ENCODE measurements around the gene MTERF1. TPM values are rescaled to one million over a fixed set of nuclear protein-coding genes. Genes with fewer than 3 reads are reported as not detected.
"Not testable (repeated sequence)": the region's sequence is repeated elsewhere in the genome, so short reads cannot be mapped to it uniquely, and the experiment has no call there.

MTERF1 gene
- total and polyA plus RNA-seq, 2 experiments from 2014 or later, result 7.1 to 9.2 TPM

DNA sequence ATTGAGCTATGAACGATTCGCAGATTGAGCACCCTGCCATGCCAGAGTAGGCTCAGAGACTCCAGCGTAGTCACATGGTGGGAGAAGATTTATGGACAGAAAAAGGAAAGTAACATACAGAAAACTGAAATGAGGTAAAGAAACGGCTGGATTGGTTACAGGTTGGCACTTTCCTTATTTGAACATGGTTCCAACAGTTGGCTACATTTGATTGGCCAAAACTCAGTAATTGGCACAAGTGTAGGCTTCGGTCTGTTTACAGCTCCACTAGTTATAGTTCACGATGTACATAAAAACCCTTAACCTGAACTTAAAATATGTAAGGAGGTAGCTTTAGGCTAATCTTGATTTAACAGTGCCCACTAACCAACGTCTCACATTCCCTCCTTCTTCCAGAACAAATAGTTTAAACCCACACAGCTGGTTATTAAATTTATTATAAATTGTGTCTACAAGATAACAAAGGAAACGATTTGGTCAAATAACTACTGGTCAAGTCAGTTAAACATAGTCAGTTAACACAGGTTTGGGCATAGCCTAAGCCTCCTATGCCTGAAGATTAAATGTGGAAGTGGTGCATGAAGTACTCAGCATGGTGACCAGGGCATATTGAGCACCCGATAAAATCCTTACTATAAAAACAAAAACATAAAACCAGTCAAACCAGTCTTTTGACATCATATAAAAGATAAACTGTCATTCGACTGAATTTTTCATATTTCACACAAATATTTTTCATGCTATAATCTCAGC is 17.9 kb upstream of the MTERF1 start:
- Histone ChIP-seq H2AFZ (no peak overlapping the region), H3K27ac (no peak overlapping the region), H4K20me1 (ENCODE audit: insufficient read depth) (no peaks in the 10 kb centered on the region), H3K79me2 (ENCODE audit: insufficient read depth) (no peaks in the 10 kb centered on the region), H3K36me3 (ENCODE audit: low read depth) (no peaks in the 10 kb centered on the region), H3K9ac (no peak overlapping the region), H3K4me1 (ENCODE audit: insufficient read depth) (no peaks in the 10 kb centered on the region), H3K9me2 (ENCODE audit: insufficient read depth) (no peaks in the 10 kb centered on the region), H3K4me3 (no peak overlapping the region), H3F3A (ENCODE audit: insufficient read depth) (0 out of 2 replicates have a peak, but pooled peaks cover under 1% of the 10 kb centered on the region), H3K4me2 (ENCODE audit: unreplicated experiment) (no peak overlapping the region), H3K9me3 (ENCODE audit: low read depth) (no peaks in the 10 kb centered on the region), H3K27me3 (replicated peaks; ENCODE audit: insufficient read depth) (no peaks in the 10 kb centered on the region)
- no peak for DNase-seq
- in situ Hi-C loops (cut with MboI), result no loop called here
- WGBS, 2 experiments (ENCODE audit: low coverage in 1 of 2, low lambda C conversion rate in 2 of 2, missing lambda C conversion rate in 2 of 2), result 63 to 64% methylated on average over 10 of the region's 10 CpGs
- TF ChIP-seq EZH2phosphoT487 (IDR thresholded peaks at IDR 0.05; ENCODE audit: insufficient read depth, low read depth) (no peak), EZH2 (IDR thresholded peaks at IDR 0.05; ENCODE audit: insufficient read depth, poor library complexity, severe bottlenecking) (no peak)

DNA sequence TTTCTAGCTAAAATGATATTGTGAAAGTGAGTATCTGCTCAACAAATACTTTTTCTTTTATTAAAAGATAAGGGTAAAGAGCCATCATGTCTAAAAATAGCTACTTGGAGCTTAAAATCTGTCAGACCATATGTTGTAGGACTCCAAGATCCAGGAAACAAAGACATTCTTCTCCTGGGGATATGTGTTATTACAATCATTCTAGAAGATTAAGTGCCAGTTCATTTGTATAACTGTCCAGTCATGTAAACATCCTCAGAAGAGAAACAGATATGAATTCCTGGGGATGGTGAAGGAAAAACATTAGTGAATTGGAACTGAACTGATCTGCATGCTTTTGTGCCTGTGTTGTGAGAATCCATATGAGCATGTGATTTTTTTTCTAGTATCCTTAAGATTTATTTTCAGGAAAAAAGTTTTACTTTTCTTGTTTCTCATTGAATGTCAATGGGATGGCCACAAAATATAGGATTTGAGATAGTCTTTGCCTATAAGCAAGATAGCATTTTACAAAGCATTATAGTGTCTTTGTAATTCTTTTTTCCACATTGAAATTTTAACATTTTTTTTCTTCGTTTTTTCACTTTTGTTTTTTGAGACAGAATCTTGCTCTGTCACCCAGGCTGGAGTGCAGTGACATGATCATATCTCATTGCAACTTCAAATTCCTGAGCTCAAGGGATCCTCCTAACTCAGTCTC is 14.4 kb upstream of the MTERF1 start:
- Histone ChIP-seq H3K79me2 (ENCODE audit: insufficient read depth) (no peaks in the 10 kb centered on the region), H4K20me1 (ENCODE audit: insufficient read depth) (no peaks in the 10 kb centered on the region), H2AFZ (no peak overlapping the region), H3F3A (ENCODE audit: insufficient read depth) (peaks cover 12% of the 10 kb centered on the region), H3K27ac (no peak overlapping the region), H3K4me1 (ENCODE audit: insufficient read depth) (peaks cover 10% of the 10 kb centered on the region; the same call in 1 of the 2 replicates), H3K36me3 (ENCODE audit: low read depth) (no peaks in the 10 kb centered on the region), H3K9ac (no peak overlapping the region), H3K9me2 (ENCODE audit: insufficient read depth) (no peaks in the 10 kb centered on the region), H3K27me3 (replicated peaks; ENCODE audit: insufficient read depth) (no peaks in the 10 kb centered on the region), H3K9me3 (ENCODE audit: low read depth) (no peaks in the 10 kb centered on the region), H3K4me3 (no peak overlapping the region), H3K4me2 (ENCODE audit: unreplicated experiment) (no peak overlapping the region)
- 29 to 32% methylated on average over 1 of the region's 1 CpG for WGBS, 2 experiments (ENCODE audit: low coverage in 1 of 2, low lambda C conversion rate in 2 of 2, missing lambda C conversion rate in 2 of 2)
- in situ Hi-C loops (cut with MboI), result no loop called here
- TF ChIP-seq EZH2phosphoT487 (IDR thresholded peaks at IDR 0.05; ENCODE audit: insufficient read depth, low read depth) (no peak), EZH2 (IDR thresholded peaks at IDR 0.05; ENCODE audit: insufficient read depth, poor library complexity, severe bottlenecking) (no peak)
- DNase-seq, result no peak

DNA sequence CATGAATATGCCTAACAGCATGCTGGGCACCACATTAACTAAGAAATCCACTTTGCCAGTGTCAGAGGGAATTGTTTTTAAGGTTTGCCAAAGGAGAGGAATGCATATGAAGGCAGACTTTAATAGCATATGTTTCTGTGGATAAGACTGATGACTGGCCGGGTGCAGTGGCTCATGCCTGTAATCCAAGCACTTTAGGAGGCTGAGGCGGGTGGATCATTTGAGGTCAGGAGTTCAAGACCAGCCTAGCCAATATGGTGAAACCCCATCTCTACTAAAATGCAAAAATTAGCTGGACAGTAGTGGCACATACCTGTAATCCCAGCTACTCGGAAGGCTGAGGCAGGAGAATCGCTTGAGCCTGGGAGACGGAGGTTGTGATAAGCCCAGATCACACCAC is 13.2 kb upstream of the MTERF1 start:
- H3K79me2 ChIP-seq (ENCODE audit: insufficient read depth); H3K27me3 ChIP-seq (replicated peaks; ENCODE audit: insufficient read depth); H3K4me3 ChIP-seq; H3K9ac ChIP-seq; H3K9me3 ChIP-seq (ENCODE audit: low read depth); H3K27ac ChIP-seq; H3K4me1 ChIP-seq (ENCODE audit: insufficient read depth); in situ Hi-C loops (cut with MboI); H3K36me3 ChIP-seq (ENCODE audit: low read depth); H3K9me2 ChIP-seq (ENCODE audit: insufficient read depth); H4K20me1 ChIP-seq (ENCODE audit: insufficient read depth); DNase-seq; H2AFZ ChIP-seq; H3K4me2 ChIP-seq (ENCODE audit: unreplicated experiment): not testable (repeated sequence)
- WGBS, 2 experiments (ENCODE audit: low coverage in 1 of 2, low lambda C conversion rate in 2 of 2, missing lambda C conversion rate in 2 of 2), result 91 to 97% methylated on average over 5 of the region's 5 CpGs
- peaks cover 12% of the 10 kb centered on the region for H3F3A ChIP-seq (ENCODE audit: insufficient read depth)

DNA sequence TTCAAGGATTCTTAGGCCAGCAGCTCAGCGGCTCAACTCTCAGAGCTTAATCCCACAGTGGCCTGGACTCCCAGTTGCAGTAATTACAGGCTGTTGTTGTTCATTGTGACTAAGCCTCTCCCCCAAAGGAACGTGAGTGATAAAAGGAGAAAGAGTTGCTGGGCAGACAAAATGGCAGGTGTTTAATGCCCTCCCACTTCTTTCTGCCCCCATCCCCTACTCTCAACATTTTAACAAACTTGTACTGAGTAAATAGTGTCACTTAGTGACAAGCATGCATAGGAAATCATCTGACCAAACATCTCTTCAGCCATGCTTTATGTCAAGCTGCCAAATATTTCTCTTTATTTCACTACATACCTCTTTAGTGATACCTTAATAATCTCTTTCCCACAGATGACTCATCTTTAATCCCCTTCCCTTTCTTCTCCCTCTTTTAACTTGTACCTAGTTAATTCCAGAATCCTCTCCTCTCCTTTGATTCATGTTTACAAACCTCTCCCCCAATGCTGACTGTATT is 12.4 kb upstream of the MTERF1 start:
- H3K27ac ChIP-seq, result no peak overlapping the region
- H3K9ac ChIP-seq, result no peak overlapping the region
- H3K4me3 ChIP-seq, result no peak overlapping the region
- peak overlapping the region; percentile 73 for H2AFZ ChIP-seq
- no peaks in the 10 kb centered on the region for H4K20me1 ChIP-seq (ENCODE audit: insufficient read depth)
- H3K4me2 ChIP-seq (ENCODE audit: unreplicated experiment), result no peak overlapping the region
- no peaks in the 10 kb centered on the region for H3K27me3 ChIP-seq (replicated peaks; ENCODE audit: insufficient read depth)
- peak; percentile 54 for DNase-seq
- H3F3A ChIP-seq (ENCODE audit: insufficient read depth), result peaks cover 12% of the 10 kb centered on the region
- H3K79me2 ChIP-seq (ENCODE audit: insufficient read depth), result no peaks in the 10 kb centered on the region
- in situ Hi-C loops (cut with MboI), result no loop called here
- H3K4me1 ChIP-seq (ENCODE audit: insufficient read depth), result peaks cover 10% of the 10 kb centered on the region; the same call in 1 of the 2 replicates
- WGBS, 2 experiments (ENCODE audit: low coverage in 1 of 2, low lambda C conversion rate in 2 of 2, missing lambda C conversion rate in 2 of 2), result 24 to 28% methylated on average over 2 of the region's 2 CpGs
- no peaks in the 10 kb centered on the region for H3K9me3 ChIP-seq (ENCODE audit: low read depth)
- TF ChIP-seq EZH2phosphoT487 (IDR thresholded peaks at IDR 0.05; ENCODE audit: insufficient read depth, low read depth) (no peak), EZH2 (IDR thresholded peaks at IDR 0.05; ENCODE audit: insufficient read depth, poor library complexity, severe bottlenecking) (no peak)
- H3K36me3 ChIP-seq (ENCODE audit: low read depth), result no peaks in the 10 kb centered on the region
- H3K9me2 ChIP-seq (ENCODE audit: insufficient read depth), result no peaks in the 10 kb centered on the region

Data from GM23248 (cell line).